ENCODE measurements around the gene RASSF5. TPM values are rescaled to one million over a fixed set of nuclear protein-coding genes. Genes with fewer than 3 reads are reported as not detected.
A peak's percentile ranks its signal among the peaks of the same experiment; 100 is the strongest.

RASSF5 gene
- polyA plus RNA-seq, 1 donor (not counting 4 experiments of a cell fraction or from before 2014, with no cell fraction given) = 2.4 TPM

- no peak overlapping the region for H3K4me2 ChIP-seq (ENCODE audit: control insufficient read depth, extremely low read depth, insufficient read depth, low read depth, low read length)
- no peak overlapping the region for H2AFZ ChIP-seq (ENCODE audit: control insufficient read depth, low read length)
- TF ChIP-seq, protein P1, sequence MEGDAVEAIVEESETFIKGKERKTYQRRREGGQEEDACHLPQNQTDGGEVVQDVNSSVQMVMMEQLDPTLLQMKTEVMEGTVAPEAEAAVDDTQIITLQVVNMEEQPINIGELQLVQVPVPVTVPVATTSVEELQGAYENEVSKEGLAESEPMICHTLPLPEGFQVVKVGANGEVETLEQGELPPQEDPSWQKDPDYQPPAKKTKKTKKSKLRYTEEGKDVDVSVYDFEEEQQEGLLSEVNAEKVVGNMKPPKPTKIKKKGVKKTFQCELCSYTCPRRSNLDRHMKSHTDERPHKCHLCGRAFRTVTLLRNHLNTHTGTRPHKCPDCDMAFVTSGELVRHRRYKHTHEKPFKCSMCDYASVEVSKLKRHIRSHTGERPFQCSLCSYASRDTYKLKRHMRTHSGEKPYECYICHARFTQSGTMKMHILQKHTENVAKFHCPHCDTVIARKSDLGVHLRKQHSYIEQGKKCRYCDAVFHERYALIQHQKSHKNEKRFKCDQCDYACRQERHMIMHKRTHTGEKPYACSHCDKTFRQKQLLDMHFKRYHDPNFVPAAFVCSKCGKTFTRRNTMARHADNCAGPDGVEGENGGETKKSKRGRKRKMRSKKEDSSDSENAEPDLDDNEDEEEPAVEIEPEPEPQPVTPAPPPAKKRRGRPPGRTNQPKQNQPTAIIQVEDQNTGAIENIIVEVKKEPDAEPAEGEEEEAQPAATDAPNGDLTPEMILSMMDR (optimal IDR thresholded peaks at IDR 0.05 in 1 of 3, IDR thresholded peaks at IDR 0.05 in 1 of 3, conservative IDR thresholded peaks at IDR 0.05 in 1 of 3; ENCODE audit: extremely low read depth in 1 of 3, insufficient read depth in 2 of 3, low read length in 3 of 3) = no peak
- TF ChIP-seq EZH2 (IDR thresholded peaks at IDR 0.05; ENCODE audit: low read length) = no peak
- DNase-seq (ENCODE audit: low read depth, low spot score) (no peak), FAIRE-seq (no peak)
- H3K36me3 ChIP-seq (ENCODE audit: control insufficient read depth in 2 of 2, extremely low read depth in 1 of 2, insufficient read depth in 2 of 2, low read length in 2 of 2) = no peaks in the 10 kb centered on the region
- no peak overlapping the region for H3K9ac ChIP-seq (ENCODE audit: control insufficient read depth, extremely low read depth, insufficient read depth, low read length)
- H3K4me1 ChIP-seq (ENCODE audit: control insufficient read depth, extremely low read depth, insufficient read depth, low read length) = peaks cover 27% of the 10 kb centered on the region
- H3K9me3 ChIP-seq (ENCODE audit: control insufficient read depth, low read depth, low read length) = no peaks in the 10 kb centered on the region
- H3K79me2 ChIP-seq (ENCODE audit: control insufficient read depth, insufficient read depth, low read length) = no peaks in the 10 kb centered on the region
- no peaks in the 10 kb centered on the region for H4K20me1 ChIP-seq (ENCODE audit: control insufficient read depth, extremely low read depth, insufficient read depth, low read length)
- H3K4me3 ChIP-seq (ENCODE audit: control insufficient read depth in 2 of 3, extremely low read depth in 1 of 3, insufficient read depth in 2 of 3, low read depth in 1 of 3, low read length in 3 of 3) = no peak overlapping the region
- H3K27ac ChIP-seq (ENCODE audit: control insufficient read depth, insufficient read depth, low read length) = no peak overlapping the region
- dilution Hi-C loops (cut with MboI; ENCODE audit: extremely low pct_ligation_motif_present, low sequenced_read_pairs) = no loop called here
- H3K9me1 ChIP-seq (ENCODE audit: control insufficient read depth, extremely low read depth, insufficient read depth, low read length) = no peaks in the 10 kb centered on the region
- no peaks in the 10 kb centered on the region for H3K27me3 ChIP-seq (ENCODE audit: control insufficient read depth, extremely low read depth, insufficient read depth, low read length)
Observed at GRCh38 chr1:206502812-206503211, 4.5 kb upstream of the RASSF5 start.

DNA sequence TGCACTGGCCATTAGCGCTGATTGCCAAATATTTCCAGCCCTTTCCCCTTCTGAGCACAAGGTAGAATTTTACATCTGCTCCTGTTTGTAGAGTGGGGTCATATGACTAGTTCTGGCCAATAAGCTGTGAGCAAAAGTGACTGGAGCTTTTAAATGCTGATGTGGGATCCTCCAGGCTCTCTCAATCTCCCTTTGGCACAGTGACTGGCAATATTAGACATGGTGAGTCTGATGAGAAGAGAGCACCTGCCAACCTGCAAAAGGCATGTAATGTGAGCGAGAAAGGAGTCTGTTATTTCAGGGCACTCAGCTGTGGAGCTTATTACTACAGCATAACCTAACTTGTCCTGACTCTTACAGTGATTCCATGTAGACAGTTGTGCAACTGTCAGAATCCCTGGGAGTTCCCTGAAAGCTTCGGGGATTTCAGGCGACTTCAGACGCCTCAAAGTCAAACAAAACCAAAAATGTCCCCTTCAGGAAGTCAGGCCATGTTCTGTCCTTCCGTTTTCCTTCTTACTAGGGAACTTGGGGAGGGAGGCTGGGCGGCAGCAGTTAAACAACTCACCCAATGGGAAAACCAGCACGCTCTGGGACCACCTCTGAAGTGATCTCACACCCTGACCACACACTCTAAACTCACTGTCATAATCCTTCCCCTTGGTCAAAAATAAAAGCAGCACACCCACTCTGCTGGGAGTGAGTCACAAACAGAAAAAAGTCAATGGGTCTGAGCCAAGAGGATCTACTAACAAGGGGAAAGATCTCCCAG, 3.6 kb upstream of the RASSF5 start:
- TF ChIP-seq, protein P1 (optimal IDR thresholded peaks at IDR 0.05 in 1 of 3, IDR thresholded peaks at IDR 0.05 in 1 of 3, conservative IDR thresholded peaks at IDR 0.05 in 1 of 3; ENCODE audit: extremely low read depth in 1 of 3, insufficient read depth in 2 of 3, low read length in 3 of 3) = no peak
- TF ChIP-seq EZH2 (IDR thresholded peaks at IDR 0.05; ENCODE audit: low read length) = no peak
- H3K27ac ChIP-seq (ENCODE audit: control insufficient read depth, insufficient read depth, low read length) = peak overlapping the region; percentile 64
- no peaks in the 10 kb centered on the region for H3K36me3 ChIP-seq (ENCODE audit: control insufficient read depth in 2 of 2, extremely low read depth in 1 of 2, insufficient read depth in 2 of 2, low read length in 2 of 2)
- peak overlapping the region in 1 of 3 experiments; percentile 40 for H3K4me3 ChIP-seq (ENCODE audit: control insufficient read depth in 2 of 3, extremely low read depth in 1 of 3, insufficient read depth in 2 of 3, low read depth in 1 of 3, low read length in 3 of 3)
- no peaks in the 10 kb centered on the region for H4K20me1 ChIP-seq (ENCODE audit: control insufficient read depth, extremely low read depth, insufficient read depth, low read length)
- DNase-seq (ENCODE audit: low read depth, low spot score) (peak; percentile 84), FAIRE-seq (no peak)
- H3K9me3 ChIP-seq (ENCODE audit: control insufficient read depth, low read depth, low read length) = no peaks in the 10 kb centered on the region
- H2AFZ ChIP-seq (ENCODE audit: control insufficient read depth, low read length) = no peak overlapping the region
- H3K27me3 ChIP-seq (ENCODE audit: control insufficient read depth, extremely low read depth, insufficient read depth, low read length) = no peaks in the 10 kb centered on the region
- H3K4me2 ChIP-seq (ENCODE audit: control insufficient read depth, extremely low read depth, insufficient read depth, low read depth, low read length) = peak overlapping the region; percentile 73
- peak overlapping the region; percentile 30 for H3K9ac ChIP-seq (ENCODE audit: control insufficient read depth, extremely low read depth, insufficient read depth, low read length)
- H3K4me1 ChIP-seq (ENCODE audit: control insufficient read depth, extremely low read depth, insufficient read depth, low read length) = peaks cover 28% of the 10 kb centered on the region
- H3K79me2 ChIP-seq (ENCODE audit: control insufficient read depth, insufficient read depth, low read length) = no peaks in the 10 kb centered on the region
- dilution Hi-C loops (cut with MboI; ENCODE audit: extremely low pct_ligation_motif_present, low sequenced_read_pairs) = no loop called here
- no peaks in the 10 kb centered on the region for H3K9me1 ChIP-seq (ENCODE audit: control insufficient read depth, extremely low read depth, insufficient read depth, low read length)

All from keratinocyte (primary cell).